Fibroblast of gingiva (primary cell): ENCODE data around the gene ELP4.
A peak's percentile ranks its signal among the peaks of the same experiment; 100 is the strongest.
"Not testable (repeated sequence)": the region's sequence is repeated elsewhere in the genome, so short reads cannot be mapped to it uniquely, and the experiment has no call there.

Experiments used
- DNase-seq: peaks from one replicate; pipeline ENCODE4 v3.0.0-alpha.2; 2011; ENCODE audit warnings: low read depth

The ELP4 gene

DNA sequence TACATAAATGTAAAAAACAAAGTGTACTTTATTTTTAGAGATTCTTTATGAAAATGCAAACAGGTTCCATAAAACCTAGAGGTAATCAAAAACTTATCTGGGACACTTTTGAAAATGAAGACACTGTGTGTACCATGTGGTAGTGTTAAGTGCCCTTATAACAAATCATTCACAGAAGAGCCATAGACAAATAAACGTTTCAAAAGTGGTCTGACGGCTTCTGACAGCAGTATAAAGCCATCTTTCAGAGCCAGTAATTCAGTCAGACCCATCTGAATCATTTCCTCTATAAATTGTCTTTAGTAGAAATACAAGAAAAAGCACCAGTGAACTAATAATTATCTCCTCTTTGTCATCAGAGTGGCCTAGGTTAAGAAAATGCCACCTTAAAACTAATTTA, 201.6 kb downstream of the ELP4 start:
- DNase-seq = no peak

- DNase-seq = no peak
Observed at GRCh38 chr11:31712851-31713250, 203.3 kb downstream of the ELP4 start.

- DNase-seq = no peak
Observed at GRCh38 chr11:31714840-31715239, 205.3 kb downstream of the ELP4 start.

GRCh38 chr11:31720225-31720624, 210.7 kb downstream of the ELP4 start:
- DNase-seq = no peak

GRCh38 chr11:31720671-31721365, 211.3 kb downstream of the ELP4 start:
- peak; percentile 47 for DNase-seq

GRCh38 chr11:31722754-31723153, 213.2 kb downstream of the ELP4 start:
- no peak for DNase-seq

DNA sequence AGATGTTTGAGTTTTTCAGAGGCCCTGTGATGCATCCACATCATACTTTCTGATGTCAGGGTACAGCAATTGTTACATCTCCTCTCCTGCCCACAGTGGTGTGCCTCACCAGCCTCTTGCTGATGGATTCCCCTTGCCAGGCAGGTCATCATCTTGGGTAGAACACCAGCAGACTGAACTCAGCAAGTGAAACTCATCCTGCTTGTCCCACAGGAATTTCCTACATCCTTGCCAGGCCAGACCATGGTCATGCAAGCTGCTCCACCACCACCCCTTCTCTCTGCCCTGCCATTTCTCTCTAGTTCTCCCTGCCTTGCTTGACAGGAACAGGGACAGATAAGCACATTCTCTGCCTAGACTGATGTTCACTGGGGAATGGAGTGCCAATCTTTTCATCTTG, 215.6 kb downstream of the ELP4 start:
- no peak for DNase-seq

- no peak for DNase-seq
Observed at GRCh38 chr11:31728432-31728831, 218.9 kb downstream of the ELP4 start.

DNA sequence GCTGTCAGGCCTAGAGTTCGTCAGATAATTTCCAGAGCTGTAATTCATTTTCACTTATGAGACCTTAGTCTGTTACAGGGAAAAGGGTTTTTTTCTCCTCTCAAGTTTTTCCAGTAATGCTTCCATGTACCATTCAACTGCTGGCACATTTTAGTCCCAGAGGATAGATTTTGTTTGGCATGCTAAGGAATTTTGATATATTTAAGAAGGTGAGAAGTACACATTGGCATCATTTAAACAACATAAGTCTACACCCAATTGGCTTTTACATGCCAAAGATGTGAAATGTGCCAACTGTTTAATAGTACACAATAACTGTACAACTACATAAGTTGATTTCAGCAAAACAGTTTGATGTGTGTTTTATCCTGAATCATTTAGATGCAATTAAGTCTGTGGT, 230.6 kb downstream of the ELP4 start:
- DNase-seq = no peak

- not testable (repeated sequence) for DNase-seq
Observed at GRCh38 chr11:31740731-31741368, 231.3 kb downstream of the ELP4 start.

DNA sequence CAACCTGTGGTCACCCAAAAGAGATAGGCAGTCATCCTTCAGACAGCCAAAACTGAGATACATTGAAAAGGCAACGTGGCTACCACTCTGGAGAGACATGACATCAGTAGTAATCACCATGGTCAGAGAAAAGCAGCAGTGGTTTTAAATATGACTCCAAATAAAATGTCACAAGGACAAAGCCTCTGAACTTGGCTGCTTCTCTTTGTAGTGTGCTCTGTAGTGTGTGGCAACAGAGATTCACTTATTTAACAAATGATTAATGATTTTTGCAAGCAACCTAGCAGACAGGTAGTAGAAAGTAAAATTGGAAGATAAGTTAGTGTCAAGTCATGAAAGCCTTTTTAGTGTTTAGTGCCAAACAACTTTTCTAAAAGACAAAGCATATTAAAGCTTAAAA, 238.0 kb downstream of the ELP4 start:
- no peak for DNase-seq

DNA sequence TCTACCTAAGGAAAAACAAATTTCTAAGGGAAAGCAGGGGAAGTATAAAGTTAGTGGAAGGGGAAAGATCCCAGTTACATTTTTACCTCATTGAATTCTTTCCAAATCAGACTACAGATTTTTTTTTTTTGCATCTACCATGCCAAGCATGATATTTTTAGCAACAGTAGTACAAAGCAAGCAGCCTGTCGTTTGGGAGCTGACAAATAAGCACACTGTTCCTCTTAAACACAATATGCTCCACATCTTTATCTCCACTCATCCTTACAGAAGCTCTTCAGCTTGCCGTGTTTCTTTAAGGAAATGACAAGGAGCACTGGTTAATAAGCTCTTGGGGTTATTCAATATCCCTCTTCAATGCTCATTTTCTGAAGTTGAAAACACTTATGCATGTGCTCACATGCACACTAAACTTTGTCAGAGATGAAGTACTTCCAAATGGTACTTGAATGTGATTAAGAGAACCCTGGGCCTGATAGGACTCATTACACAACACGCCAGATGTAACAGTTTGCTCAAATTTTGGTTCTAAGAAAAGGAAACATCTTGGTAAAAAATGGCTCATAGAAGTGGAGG, 247.8 kb downstream of the ELP4 start:
- DNase-seq = no peak

GRCh38 chr11:31761636-31762035, 252.1 kb downstream of the ELP4 start:
- DNase-seq = no peak

GRCh38 chr11:31763296-31763695, 253.7 kb downstream of the ELP4 start:
- DNase-seq = no peak

GRCh38 chr11:31764261-31764660, 254.7 kb downstream of the ELP4 start:
- DNase-seq = no peak

GRCh38 chr11:31764766-31765165, 255.2 kb downstream of the ELP4 start:
- DNase-seq = no peak

DNA sequence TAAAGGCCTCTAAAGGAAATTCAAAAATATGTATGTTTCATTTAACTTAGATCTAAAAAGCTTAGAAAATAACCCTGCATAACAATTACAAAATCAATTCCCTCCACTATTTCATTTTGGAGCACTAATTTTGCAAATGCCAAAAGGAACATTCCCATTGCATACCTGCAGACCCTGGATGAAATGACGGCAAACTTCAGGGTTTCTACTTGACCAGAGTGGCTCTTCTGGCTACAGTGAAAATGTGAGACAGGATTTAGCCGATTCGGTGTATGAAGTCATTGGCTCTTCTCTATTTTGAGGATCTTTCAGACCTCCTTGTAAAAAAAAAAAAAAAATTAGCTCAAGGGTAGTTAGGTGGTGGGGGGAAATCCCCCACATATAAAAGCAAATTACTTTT, 257.5 kb downstream of the ELP4 start:
- DNase-seq = no peak

DNA sequence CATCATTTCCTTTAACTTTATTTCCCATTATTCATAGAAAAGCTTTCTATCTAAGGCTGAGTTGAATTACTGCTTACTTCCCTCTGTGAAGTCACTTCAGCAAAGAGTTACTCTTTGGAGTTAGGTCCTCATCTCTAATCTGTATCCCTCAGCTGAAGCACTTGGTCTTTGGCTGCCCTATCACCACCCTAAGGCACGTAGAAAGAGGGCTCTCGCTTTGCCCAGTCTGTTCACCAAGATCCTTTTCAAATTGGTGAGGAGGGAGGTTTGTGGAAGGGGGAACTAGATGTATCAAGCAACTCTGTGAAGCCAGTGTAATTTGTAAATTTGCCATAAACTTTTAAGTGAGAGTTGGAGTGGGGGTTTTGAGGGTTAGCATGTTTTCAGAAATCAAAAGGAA, 258.1 kb downstream of the ELP4 start:
- no peak for DNase-seq

- DNase-seq = no peak
Observed at GRCh38 chr11:31768749-31769640, 259.4 kb downstream of the ELP4 start.

DNA sequence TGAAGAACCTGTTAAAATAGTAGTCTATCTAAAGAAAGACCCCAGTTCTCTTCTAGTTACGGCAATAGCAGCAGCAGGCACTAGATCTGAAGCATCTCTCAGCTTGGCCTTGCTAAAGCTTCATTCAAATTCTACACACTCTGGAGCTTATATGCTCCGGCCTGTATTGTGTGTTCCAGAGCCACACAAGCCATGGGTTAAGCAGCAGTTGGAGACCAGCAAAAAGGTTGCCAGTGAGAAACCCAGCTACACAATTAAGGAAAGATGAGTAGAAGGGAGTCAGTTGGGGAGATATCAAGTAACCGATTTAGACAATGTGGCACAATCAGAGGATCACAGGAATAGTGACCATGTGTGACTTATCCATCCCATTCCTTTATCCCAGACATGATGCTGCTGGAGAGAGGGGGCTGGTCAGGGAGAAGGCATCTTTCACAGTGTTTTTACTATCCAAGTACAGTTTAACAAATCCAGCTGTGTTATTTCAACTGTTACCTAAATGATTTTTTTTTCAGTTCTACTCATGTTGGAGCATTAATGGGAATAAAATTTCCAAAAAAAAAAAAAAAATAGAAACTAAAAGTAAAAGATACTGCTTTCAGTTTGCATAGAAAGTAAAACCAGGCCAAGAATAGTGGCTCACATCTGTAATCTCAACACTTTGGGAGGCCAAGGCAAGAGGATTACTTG, 260.6 kb downstream of the ELP4 start:
- no peak for DNase-seq

- DNase-seq = no peak
Observed at GRCh38 chr11:31772412-31772811, 262.8 kb downstream of the ELP4 start.

DNA sequence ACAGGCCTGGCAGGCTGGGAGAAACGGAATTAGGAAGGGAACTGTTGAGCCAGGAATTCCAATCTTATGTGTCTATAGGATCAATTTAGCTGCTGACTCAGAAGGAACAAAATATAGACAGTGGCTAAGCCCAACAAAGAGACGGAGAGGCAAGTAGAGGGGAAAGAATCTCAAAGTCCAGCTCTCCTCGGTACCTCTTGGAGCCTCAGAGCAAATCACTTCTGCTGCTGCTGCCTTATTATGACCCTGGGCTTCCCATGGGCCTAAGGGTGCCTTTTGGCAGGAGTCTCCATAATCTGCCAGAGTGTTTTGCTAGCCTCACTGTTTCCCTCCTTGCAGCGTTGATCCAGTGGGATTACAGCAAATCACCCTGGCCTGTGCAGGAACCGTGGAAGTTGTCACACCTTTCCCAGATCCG, 269.8 kb downstream of the ELP4 start:
- DNase-seq = peak; percentile 28
